ENCODE measurements around the gene BUD31.

Gene BUD31

DNA sequence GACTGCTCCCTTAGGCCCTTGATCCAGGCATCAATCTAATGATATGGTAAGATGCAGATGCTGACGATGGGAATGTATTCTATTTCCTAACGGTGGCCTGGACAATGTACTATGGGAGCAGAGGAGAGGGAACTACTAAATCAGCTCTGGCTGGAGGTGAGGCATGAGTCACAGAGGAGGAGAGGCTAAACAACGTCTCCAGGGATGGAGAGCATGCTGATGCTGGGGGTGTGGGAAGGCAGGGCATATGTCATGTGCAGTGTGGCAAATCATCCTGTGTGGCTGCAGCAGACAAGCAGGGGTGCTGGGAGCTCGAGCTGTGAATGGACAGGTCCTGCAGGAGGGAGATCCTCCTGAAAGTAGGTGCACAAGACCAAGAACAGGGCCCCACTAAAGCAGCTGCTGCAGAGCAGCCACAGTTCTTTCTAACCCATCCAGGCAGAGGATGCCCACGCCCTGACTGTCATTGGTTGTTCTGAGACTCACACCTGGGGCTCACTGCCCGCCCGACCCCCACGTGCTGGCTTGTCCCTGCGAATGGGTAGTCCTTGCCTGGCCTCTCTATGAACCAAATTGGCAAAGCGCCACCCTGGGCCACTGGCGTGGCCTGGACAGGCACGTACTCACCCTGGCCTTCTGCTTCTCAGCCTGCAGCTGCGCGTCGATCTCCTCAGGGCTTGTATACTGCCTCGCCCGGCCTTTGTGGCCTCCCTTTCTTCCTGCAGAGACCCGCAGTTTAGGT, 4.4 kb upstream of the BUD31 start:
- no peak for TF ChIP-seq GATA3 (IDR thresholded peaks at IDR 0.05; ENCODE audit: low read depth, low read length)
- TF ChIP-seq GATA2 (IDR thresholded peaks at IDR 0.05; ENCODE audit: low read depth, low read length): no peak

DNA sequence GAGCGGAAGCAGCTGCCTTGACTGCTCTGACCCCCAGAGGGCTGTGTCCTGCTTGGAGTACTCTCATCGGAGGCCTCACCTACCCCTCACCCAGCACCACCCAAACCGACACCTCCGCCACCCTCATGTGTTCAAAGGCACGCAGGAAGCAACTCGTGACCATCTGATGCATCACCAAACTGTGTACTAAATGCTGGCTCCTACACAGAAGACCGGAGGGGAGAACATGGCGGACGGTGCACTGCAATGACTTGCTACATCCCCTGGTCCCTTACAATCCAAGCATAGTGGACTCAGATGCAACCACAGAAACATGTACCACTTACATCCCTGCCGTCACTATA, 3.8 kb upstream of the BUD31 start:
- no peak for TF ChIP-seq GATA2 (IDR thresholded peaks at IDR 0.05; ENCODE audit: low read depth, low read length)
- TF ChIP-seq GATA3 (IDR thresholded peaks at IDR 0.05; ENCODE audit: low read depth, low read length): no peak

DNA sequence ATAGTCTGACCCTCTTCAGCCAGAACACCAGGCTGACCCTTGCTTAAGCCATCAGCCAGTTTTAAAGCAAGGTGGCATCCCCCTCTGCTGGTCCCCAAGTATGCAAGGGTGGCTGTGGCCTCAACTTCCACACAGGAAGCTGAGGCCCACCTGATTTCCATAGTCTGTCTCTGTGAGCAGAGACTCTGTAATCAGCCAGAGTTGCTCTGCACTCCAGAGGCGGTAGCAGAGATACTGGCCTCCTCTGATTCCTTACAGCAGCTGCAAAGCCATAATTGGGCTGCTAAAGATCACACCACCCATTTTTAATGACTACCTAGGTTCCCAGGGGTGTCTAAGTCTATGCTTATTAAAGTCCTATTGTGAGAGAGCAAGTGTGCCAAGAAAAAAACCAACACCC, 2.2 kb upstream of the BUD31 start:
- TF ChIP-seq GATA2 (IDR thresholded peaks at IDR 0.05; ENCODE audit: low read depth, low read length) (no peak), GATA3 (IDR thresholded peaks at IDR 0.05; ENCODE audit: low read depth, low read length) (no peak)

DNA sequence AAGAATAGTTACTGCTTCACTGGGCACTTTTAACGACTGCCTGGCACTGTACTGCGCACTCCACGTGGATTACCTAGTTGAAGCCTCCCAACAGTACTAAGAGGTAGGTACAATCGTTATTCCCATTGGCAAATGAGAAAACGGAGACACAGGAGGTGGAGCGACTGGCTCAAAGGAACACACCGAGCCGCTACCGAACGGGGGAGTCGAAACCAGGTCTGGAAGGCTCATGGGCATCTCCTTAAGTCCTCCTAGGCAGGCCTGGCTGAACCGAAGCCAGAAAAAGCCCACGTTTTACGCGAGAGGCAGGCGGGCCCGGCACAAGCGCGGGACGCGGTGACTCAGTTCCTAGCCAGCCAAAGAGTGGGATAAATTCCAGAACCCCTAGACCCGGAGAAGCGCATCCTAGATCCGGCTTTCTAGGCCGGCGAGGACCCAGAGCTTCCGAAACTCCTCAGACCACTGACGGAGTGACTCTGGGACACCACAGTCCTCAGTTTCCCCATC, 844 bp upstream of the BUD31 start:
- no peak for TF ChIP-seq GATA2 (IDR thresholded peaks at IDR 0.05; ENCODE audit: low read depth, low read length)
- no peak for TF ChIP-seq GATA3 (IDR thresholded peaks at IDR 0.05; ENCODE audit: low read depth, low read length)

DNA sequence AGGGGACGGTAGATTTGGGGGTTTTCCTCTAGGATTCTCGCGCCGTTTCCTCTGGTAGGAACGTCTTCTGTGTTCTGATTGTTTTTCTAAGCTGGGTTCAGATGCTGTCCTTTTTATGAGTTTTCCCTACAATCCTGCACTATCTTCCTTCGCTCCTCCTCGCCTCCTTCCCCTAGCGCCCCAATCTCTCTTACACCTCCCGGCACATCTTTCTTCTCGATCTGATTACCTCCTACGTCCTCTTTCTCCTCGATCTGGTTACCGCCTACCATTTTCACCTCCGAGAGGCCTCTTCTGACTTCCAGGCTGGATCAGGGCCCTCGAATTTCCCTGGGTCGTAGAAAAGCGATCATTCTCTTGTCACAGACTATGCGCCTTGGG, 413 bp downstream of the BUD31 start:
- TF ChIP-seq GATA3 (IDR thresholded peaks at IDR 0.05; ENCODE audit: low read depth, low read length) (no peak), GATA2 (IDR thresholded peaks at IDR 0.05; ENCODE audit: low read depth, low read length) (no peak)

DNA sequence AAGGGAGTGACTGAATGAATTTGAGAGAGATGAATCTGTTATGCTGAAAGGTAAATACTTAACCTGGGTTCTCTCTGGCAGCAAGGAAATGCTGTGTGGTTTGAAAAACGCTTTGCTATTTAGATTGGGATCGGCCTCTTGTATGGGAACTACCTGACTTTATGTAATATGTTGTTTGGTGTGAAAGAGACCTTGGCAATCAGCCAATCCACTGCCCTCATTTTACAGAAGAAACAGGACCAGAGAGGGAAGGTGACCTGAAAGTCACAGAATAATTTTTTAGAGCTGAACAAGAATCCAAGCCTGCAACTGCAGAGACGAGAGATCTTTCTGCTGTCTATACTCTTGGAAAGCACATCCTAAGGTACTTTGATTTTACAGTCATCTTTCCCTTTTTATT, 1.0 kb downstream of the BUD31 start:
- TF ChIP-seq GATA3 (IDR thresholded peaks at IDR 0.05; ENCODE audit: low read depth, low read length): no peak

DNA sequence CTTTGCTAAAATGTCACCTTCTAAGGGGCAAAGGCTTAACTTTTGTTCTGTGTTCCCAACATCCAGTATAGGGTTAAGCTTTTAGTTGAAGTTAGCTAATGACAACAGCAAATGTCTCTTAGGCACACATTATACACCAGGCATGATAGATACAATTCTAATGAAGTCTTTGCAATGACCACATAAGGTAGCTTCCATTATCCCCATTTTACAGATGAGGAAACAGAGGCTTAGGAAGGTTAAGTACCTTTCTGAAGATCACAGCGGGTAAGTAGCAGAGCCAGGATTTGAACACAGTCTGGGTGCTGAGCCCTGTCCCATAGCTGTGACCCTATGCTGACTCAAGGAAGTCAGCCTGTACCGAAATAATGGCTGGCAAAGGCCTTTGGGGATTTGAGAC, 1.9 kb downstream of the BUD31 start:
- TF ChIP-seq GATA2 (IDR thresholded peaks at IDR 0.05; ENCODE audit: low read depth, low read length): no peak
- no peak for TF ChIP-seq GATA3 (IDR thresholded peaks at IDR 0.05; ENCODE audit: low read depth, low read length)

DNA sequence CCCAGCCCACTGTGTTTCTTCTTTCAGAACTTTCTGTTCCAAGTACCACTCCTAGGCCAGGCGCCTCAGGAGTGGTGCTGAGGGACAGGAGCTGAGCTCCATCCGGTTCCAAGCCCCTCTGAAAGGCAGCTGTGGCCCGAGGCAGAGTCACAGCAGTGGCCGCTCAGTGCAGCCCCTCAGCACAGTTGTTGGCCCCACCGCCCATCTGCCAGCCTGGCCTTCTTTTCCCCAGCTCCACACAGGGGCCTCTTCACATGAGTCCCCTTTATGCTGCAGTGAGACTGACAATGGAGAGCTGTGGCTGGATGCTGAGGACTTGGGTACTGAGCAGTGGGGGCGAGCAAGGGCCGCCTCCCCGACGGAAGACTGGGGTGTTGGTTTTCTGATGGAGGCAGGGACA, 9.5 kb downstream of the BUD31 start:
- TF ChIP-seq GATA3 (IDR thresholded peaks at IDR 0.05; ENCODE audit: low read depth, low read length): no peak
- no peak for TF ChIP-seq GATA2 (IDR thresholded peaks at IDR 0.05; ENCODE audit: low read depth, low read length)

DNA sequence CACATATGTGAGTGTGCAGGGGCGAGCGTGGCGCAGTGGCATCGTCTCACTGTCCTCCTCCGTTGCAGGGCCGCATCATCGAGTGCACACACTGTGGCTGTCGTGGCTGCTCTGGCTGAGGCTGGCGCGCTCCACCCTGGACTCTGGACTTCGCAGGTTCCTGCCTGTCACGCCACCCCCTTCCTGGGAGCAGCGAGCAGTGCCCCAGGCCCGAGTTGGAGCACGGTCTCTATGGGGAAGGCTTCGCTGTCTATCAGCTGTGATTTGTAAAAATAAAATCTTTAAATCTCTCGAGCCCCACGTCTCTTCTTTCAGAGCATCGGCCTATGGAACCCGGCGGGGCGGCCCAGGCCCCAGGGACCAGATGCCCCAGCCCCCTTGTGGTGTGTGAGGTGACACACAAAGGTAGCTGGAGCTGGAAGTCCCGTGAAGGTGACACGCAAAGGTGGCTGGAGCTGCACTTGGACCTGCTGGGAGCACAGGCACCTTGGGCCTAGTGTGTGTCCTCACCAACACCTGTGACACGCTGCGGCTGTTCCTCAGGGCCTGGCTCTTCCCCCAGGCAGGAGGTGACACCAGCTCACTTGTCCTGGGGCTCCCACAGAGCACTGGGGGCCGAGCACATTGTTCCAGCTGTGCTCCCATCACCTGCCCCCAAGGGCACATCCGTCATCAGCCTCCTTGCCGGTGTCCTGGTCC, 10.7 kb downstream of the BUD31 start:
- TF ChIP-seq GATA2 (IDR thresholded peaks at IDR 0.05; ENCODE audit: low read depth, low read length) (no peak), GATA3 (IDR thresholded peaks at IDR 0.05; ENCODE audit: low read depth, low read length) (no peak)

DNA sequence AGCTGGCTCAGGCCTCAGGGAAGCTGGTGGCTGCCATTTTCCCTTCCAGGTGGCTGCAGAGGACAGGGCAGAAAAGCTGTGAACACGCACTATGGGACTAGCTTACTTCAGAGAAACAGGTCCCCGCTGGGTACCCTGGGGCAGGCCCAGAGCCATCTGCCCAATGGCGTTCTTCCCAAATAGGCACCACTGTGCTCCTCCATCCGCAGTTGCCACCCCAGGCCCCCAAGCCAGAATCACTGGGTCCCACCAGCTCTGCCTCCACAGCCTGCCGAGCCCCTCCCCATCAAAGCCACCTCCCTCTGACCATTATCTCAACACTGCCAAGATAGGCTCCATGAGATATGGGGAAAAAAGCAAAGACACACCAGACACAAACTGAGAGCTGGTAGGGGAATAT, 11.4 kb downstream of the BUD31 start:
- TF ChIP-seq GATA2 (IDR thresholded peaks at IDR 0.05; ENCODE audit: low read depth, low read length): no peak
- no peak for TF ChIP-seq GATA3 (IDR thresholded peaks at IDR 0.05; ENCODE audit: low read depth, low read length)

DNA sequence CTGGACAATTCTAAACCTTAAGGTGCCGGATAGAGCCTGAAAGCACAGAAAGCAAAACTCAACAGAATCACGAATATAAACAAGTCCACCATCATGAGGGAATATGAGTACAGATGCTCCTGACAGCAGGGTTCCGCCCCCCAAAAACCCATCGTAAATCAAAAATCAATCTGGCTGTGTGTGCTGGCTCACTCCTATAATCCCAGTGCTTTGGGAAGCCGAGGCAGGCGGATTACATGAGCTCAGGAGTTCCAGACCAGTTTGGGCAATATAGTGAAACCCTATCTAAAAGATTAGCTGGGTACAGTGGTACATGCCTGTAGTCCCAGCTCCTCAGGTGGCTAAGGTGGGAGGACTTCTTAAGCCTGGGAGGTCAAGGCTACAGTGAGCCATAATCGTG, 12.2 kb downstream of the BUD31 start:
- TF ChIP-seq GATA2 (IDR thresholded peaks at IDR 0.05; ENCODE audit: low read depth, low read length): no peak
- no peak for TF ChIP-seq GATA3 (IDR thresholded peaks at IDR 0.05; ENCODE audit: low read depth, low read length)

DNA sequence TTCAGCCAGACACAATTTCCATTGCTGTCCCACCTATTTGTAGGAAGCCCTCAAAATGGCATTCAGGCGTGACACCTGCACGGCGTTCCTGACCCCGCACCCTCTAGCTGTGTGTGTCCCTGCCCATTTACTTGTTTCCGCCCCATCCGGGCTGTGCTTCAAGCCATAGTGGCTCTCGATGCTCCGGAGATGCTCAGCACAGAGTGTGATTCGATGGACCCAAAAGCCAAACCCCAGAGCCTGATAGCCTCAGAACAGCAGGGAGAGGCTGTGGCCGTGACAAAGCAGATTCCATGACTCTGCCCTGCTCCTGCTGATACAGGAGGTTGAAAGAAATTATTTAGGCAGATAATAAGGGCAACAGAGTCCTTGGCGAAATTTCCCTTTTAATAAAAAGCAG, 13.4 kb downstream of the BUD31 start:
- no peak for TF ChIP-seq GATA3 (IDR thresholded peaks at IDR 0.05; ENCODE audit: low read depth, low read length)
- no peak for TF ChIP-seq GATA2 (IDR thresholded peaks at IDR 0.05; ENCODE audit: low read depth, low read length)

DNA sequence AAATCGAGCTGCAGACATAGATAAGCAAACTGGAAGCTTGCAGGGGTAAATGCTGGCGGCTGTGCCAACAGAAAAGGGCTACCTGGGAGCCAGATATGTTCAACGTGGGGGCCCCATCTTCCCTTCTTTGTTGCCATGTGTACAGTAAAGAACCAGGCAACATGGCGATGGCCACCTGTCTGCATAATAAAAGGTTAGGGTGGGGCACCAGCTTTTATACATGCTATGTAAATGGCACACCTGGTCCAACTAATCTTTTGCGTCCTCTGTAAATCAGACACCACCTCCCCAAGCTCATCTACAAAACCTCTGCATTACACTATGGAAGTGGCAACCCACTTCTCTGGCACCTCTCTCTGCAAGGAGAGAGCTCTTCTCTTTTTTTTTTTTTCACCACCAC, 13.9 kb downstream of the BUD31 start:
- TF ChIP-seq GATA2 (IDR thresholded peaks at IDR 0.05; ENCODE audit: low read depth, low read length): no peak

DNA sequence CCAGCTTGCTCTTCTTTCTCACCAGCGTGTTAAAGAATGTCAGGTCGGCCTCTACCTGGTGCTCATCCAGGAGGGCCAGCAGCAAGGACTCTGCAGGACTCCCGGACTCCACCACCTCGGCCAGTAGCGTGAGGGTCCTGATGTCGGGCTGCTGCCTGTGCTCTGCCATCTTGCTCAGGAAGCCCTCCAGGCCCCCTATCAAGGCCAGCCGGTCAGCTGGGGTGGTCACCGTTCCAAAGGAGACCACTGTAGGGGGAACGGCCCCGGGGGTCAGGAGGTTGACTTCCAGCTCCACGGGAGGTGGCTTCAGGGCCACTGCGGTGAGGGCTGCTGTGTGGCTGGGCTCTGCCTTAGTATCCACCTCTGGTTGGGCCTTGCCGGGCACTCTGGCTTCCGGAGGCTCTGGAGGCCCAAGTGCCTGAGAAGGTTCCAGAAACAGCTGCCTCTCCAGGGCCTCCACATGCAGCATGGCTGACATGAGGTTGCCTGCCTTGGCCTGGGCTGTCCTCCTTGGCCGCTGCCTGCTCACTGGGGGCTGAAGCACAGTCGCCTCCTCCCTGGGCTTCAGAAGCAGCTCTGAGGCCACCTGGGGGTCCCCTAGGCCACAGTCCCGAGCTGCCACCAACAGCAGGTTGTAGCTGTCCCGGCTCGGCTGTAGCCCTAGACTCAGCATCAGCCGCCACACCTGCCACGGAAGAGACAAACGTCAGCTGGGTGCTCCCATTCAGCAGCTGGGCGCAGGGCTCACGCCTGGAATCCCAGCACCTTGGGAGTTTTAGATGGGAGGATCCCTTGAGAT, 16.4 kb downstream of the BUD31 start:
- TF ChIP-seq GATA2 (IDR thresholded peaks at IDR 0.05; ENCODE audit: low read depth, low read length) (no peak), GATA3 (IDR thresholded peaks at IDR 0.05; ENCODE audit: low read depth, low read length) (no peak)

All from SH-SY5Y (cell line).